Measurements from ENCODE around the gene CCPG1.

DNA sequence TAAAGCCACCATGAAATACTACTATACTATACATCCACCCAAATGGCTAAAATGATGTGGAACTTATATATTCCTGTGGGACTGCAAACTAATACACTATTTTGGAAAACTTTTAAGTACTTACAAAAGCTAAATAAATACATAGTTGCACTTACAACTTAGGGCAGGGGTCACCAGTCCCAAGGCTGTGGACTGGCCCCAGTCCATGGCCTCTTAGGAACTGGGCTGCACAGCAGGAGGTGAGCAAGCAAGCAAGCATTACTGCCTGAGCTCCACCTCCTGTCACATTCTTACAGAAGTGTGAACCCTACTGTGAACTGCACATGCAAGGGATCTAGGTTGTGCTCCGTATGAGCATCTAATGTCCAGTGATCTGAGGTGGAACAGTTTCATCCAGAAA, 71.0 kb downstream of the CCPG1 start:
- TF ChIP-seq, protein P1, sequence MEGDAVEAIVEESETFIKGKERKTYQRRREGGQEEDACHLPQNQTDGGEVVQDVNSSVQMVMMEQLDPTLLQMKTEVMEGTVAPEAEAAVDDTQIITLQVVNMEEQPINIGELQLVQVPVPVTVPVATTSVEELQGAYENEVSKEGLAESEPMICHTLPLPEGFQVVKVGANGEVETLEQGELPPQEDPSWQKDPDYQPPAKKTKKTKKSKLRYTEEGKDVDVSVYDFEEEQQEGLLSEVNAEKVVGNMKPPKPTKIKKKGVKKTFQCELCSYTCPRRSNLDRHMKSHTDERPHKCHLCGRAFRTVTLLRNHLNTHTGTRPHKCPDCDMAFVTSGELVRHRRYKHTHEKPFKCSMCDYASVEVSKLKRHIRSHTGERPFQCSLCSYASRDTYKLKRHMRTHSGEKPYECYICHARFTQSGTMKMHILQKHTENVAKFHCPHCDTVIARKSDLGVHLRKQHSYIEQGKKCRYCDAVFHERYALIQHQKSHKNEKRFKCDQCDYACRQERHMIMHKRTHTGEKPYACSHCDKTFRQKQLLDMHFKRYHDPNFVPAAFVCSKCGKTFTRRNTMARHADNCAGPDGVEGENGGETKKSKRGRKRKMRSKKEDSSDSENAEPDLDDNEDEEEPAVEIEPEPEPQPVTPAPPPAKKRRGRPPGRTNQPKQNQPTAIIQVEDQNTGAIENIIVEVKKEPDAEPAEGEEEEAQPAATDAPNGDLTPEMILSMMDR (IDR thresholded peaks at IDR 0.05): no peak
- TF ChIP-seq POLR2A (IDR thresholded peaks at IDR 0.05): no peak

Data from thyroid gland (tissue), 4 donors.